WTC11 (cell line): Measurements from ENCODE around the gene FGF14. TPM values are rescaled to one million over a fixed set of nuclear protein-coding genes. Genes with fewer than 3 reads are reported as not detected.
A peak's percentile ranks its signal among the peaks of the same experiment; 100 is the strongest.

Experiments used
- ATF2 ChIP-seq: sonication (generic); formaldehyde crosslinking; IDR thresholded peaks from 2 replicates; pipeline ENCODE4 v1.8.1; 2022; ENCODE audit warnings: low read depth, missing genetic modification reagents, borderline replicate concordance
- CREM ChIP-seq: sonication (generic); formaldehyde crosslinking; IDR thresholded peaks from 2 replicates; pipeline ENCODE4 v1.8.1; 2022; ENCODE audit warnings: mild to moderate bottlenecking, missing genetic modification reagents, moderate library complexity
- CTCF ChIP-seq: fragments of 200-600 bp; IDR thresholded peaks from 2 replicates; pipeline ENCODE4 v1.8.0; 2022; ENCODE audit warnings: antibody characterized with exemption
- ETV6 ChIP-seq: sonication (generic); formaldehyde crosslinking; IDR thresholded peaks from 2 replicates; pipeline ENCODE4 v1.8.1; 2022; ENCODE audit warnings: mild to moderate bottlenecking, missing genetic modification reagents
- FOXP4 ChIP-seq: sonication (generic); formaldehyde crosslinking; IDR thresholded peaks from 2 replicates; pipeline ENCODE4 v1.8.0; 2022; ENCODE audit warnings: mild to moderate bottlenecking, missing genetic modification reagents
- GRHL2 ChIP-seq: fragments of 250-450 bp; sonication (Bioruptor Pico); IDR thresholded peaks from 2 replicates; pipeline ENCODE4 v1.8.0; 2022; ENCODE audit warnings: mild to moderate bottlenecking, moderate library complexity; ENCODE audit not compliant: insufficient replicate concordance, severe bottlenecking
- KAT7 ChIP-seq: sonication (generic); formaldehyde crosslinking; IDR thresholded peaks from 2 replicates; pipeline ENCODE4 v1.8.1; 2023; ENCODE audit warnings: missing genetic modification reagents, mild to moderate bottlenecking, borderline replicate concordance
- MAX ChIP-seq: sonication (generic); formaldehyde crosslinking; IDR thresholded peaks from 2 replicates; pipeline ENCODE4 v1.8.0; 2022; ENCODE audit warnings: mild to moderate bottlenecking, missing genetic modification reagents
- MLX ChIP-seq: sonication (generic); formaldehyde crosslinking; IDR thresholded peaks from 2 replicates; pipeline ENCODE4 v1.8.1; 2023; ENCODE audit warnings: mild to moderate bottlenecking, missing genetic modification reagents, moderate library complexity
- MYBL2 ChIP-seq: sonication (generic); formaldehyde crosslinking; IDR thresholded peaks from 2 replicates; pipeline ENCODE4 v1.8.1; 2023; ENCODE audit warnings: mild to moderate bottlenecking, moderate library complexity, missing genetic modification reagents
- NR1H2 ChIP-seq: sonication (generic); formaldehyde crosslinking; IDR thresholded peaks from 2 replicates; pipeline ENCODE4 v1.9.0; 2021; ENCODE audit warnings: mild to moderate bottlenecking, moderate library complexity, missing genetic modification reagents
- OVOL2 ChIP-seq: fragments of 250-450 bp; sonication (Bioruptor Pico); IDR thresholded peaks from 2 replicates; pipeline ENCODE4 v1.9.0; 2021; ENCODE audit warnings: mild to moderate bottlenecking, borderline replicate concordance
- PRDM15 ChIP-seq: sonication (generic); formaldehyde crosslinking; IDR thresholded peaks from 2 replicates; pipeline ENCODE4 v1.8.0; 2022; ENCODE audit warnings: missing genetic modification reagents
- PREB ChIP-seq: sonication (generic); formaldehyde crosslinking; IDR thresholded peaks from 2 replicates; pipeline ENCODE4 v1.8.1; 2022; ENCODE audit warnings: mild to moderate bottlenecking, missing genetic modification reagents, moderate library complexity, borderline replicate concordance
- SMAD4 ChIP-seq: sonication (generic); formaldehyde crosslinking; IDR thresholded peaks from 2 replicates; pipeline ENCODE4 v1.8.0; 2022; ENCODE audit warnings: mild to moderate bottlenecking, missing genetic modification reagents
- USF2 ChIP-seq: sonication (generic); formaldehyde crosslinking; IDR thresholded peaks from 2 replicates; pipeline ENCODE4 v1.8.1; 2023; ENCODE audit warnings: mild to moderate bottlenecking, missing genetic modification reagents, moderate library complexity
- ZBTB21 ChIP-seq: sonication (generic); formaldehyde crosslinking; IDR thresholded peaks from 2 replicates; pipeline ENCODE4 v1.8.1; 2023; ENCODE audit warnings: mild to moderate bottlenecking, missing genetic modification reagents, borderline replicate concordance
- ZNF219 ChIP-seq: sonication (generic); formaldehyde crosslinking; IDR thresholded peaks from 2 replicates; pipeline ENCODE4 v1.8.0; 2023; ENCODE audit warnings: missing genetic modification reagents, mild to moderate bottlenecking, borderline replicate concordance
- ZNF281 ChIP-seq: sonication (generic); formaldehyde crosslinking; IDR thresholded peaks from 2 replicates; pipeline ENCODE4 v1.8.0; 2023; ENCODE audit warnings: mild to moderate bottlenecking, missing genetic modification reagents
- ZNF396 ChIP-seq: fragments of 250-450 bp; sonication (Bioruptor Pico); IDR thresholded peaks from 2 replicates; pipeline ENCODE4 v1.8.0; 2021; ENCODE audit warnings: mild to moderate bottlenecking, moderate library complexity, borderline replicate concordance
- ZNF423 ChIP-seq: fragments of 250-450 bp; sonication (Bioruptor Pico); IDR thresholded peaks from 2 replicates; pipeline ENCODE4 v2.1.2; 2022; ENCODE audit warnings: mild to moderate bottlenecking, moderate library complexity
- total RNA-seq: library from RNA; stranded (reverse); gene quantifications from 3 replicates; pipeline ENCODE4 v1.2.3, GENCODE V29; 2021

The FGF14 gene
- total RNA-seq, 1 experiment from 2014 or later = 0.28 TPM

- TF ChIP-seq ETV6 (CRISPR knock-in tag) (no peak), FOXP4 (CRISPR knock-in tag) (0 out of 2 replicates have a peak, but pooled peaks have one; percentile 9), NR1H2 (CRISPR knock-in tag) (no peak), KAT7 (CRISPR knock-in tag) (0 out of 2 replicates have a peak, but pooled peaks have one; percentile 35), MLX (CRISPR knock-in tag) (no peak), CREM (no peak; the same call in 1 of the 2 replicates), ATF2 (no peak), CTCF (no peak), ZNF423 (CRISPR knock-in tag) (peak; percentile 84), PRDM15 (no peak), PREB (CRISPR knock-in tag) (no peak), SMAD4 (no peak), ZNF219 (CRISPR knock-in tag) (no peak), ZNF396 (CRISPR knock-in tag) (no peak), OVOL2 (CRISPR knock-in tag) (no peak), USF2 (CRISPR knock-in tag) (no peak), ZNF281 (CRISPR knock-in tag) (no peak; the same call in 1 of the 2 replicates), ZBTB21 (CRISPR knock-in tag) (peak; percentile 19; the same call in 1 of the 2 replicates), MAX (CRISPR knock-in tag) (peak; percentile 92), GRHL2 (no peak), MYBL2 (CRISPR knock-in tag) (peak; percentile 45; the same call in 1 of the 2 replicates)
Measured at GRCh38 chr13:102394158-102395053, 7.4 kb downstream of the FGF14 start (continued).
